GM19468 (cell line): ENCODE data around the gene HPCAL4.

ENCODE experiments used
- ATAC-seq: cut with Tn5 transposase; IDR thresholded peaks from one replicate; pipeline ENCODE4 v1.9.1; 2021; ENCODE audit warnings: mild to moderate bottlenecking, moderate library complexity, moderate number of reproducible peaks; ENCODE audit not compliant: unreplicated experiment; ENCODE audit errors: extremely low read depth

The HPCAL4 gene

GRCh38 chr1:39654291-39654690 lies 36.9 kb downstream of the HPCAL4 start:
- no peak for ATAC-seq

- ATAC-seq: no peak
These were observed 37.6 kb downstream of the HPCAL4 start for GRCh38 chr1:39653546-39654031.

- ATAC-seq: no peak
These were observed 38.7 kb downstream of the HPCAL4 start for GRCh38 chr1:39652554-39652953.

- ATAC-seq: no peak
These were observed 39.1 kb downstream of the HPCAL4 start for GRCh38 chr1:39652105-39652504.

GRCh38 chr1:39650431-39650830 lies 40.8 kb downstream of the HPCAL4 start:
- no peak for ATAC-seq

GRCh38 chr1:39649636-39650185 lies 41.5 kb downstream of the HPCAL4 start:
- ATAC-seq: no peak

GRCh38 chr1:39648496-39648895 lies 42.7 kb downstream of the HPCAL4 start:
- no peak for ATAC-seq

GRCh38 chr1:39647247-39647646 lies 44.0 kb downstream of the HPCAL4 start:
- no peak for ATAC-seq

GRCh38 chr1:39646232-39647081 lies 44.8 kb downstream of the HPCAL4 start:
- no peak for ATAC-seq

- ATAC-seq: no peak
These were observed 45.7 kb downstream of the HPCAL4 start for GRCh38 chr1:39645411-39646043.

GRCh38 chr1:39643705-39644104 lies 47.5 kb downstream of the HPCAL4 start:
- no peak for ATAC-seq

- no peak for ATAC-seq
These were observed 48.4 kb downstream of the HPCAL4 start for GRCh38 chr1:39642796-39643195.

- no peak for ATAC-seq
These were observed 50.4 kb downstream of the HPCAL4 start for GRCh38 chr1:39640861-39641260.

- ATAC-seq: no peak
These were observed 51.7 kb downstream of the HPCAL4 start, which contains the start of gene HEYL for GRCh38 chr1:39639305-39640130. Gene HEYL (minus strand): TSS chr1:39639643. CDS start chr1:39639625, 18 bp downstream.

GRCh38 chr1:39638965-39639304 lies 52.3 kb downstream of the HPCAL4 start:
- ATAC-seq: no peak

GRCh38 chr1:39637361-39637760 lies 53.9 kb downstream of the HPCAL4 start:
- ATAC-seq: no peak

- no peak for ATAC-seq
These were observed 55.4 kb downstream of the HPCAL4 start for GRCh38 chr1:39635871-39636210.

GRCh38 chr1:39635205-39635870 lies 55.9 kb downstream of the HPCAL4 start:
- no peak for ATAC-seq

GRCh38 chr1:39633422-39633821 lies 57.8 kb downstream of the HPCAL4 start:
- ATAC-seq: no peak
